Smooth muscle cell (in vitro differentiated cells): Measurements from ENCODE around the gene CEP162. TPM values are rescaled to one million over a fixed set of nuclear protein-coding genes. Genes with fewer than 3 reads are reported as not detected.

ENCODE experiments used
- DNase-seq: peaks from one replicate; lab custom pipeline; 2025; ENCODE audit not compliant: unreplicated experiment; lab: John Stamatoyannopoulos, UW
- H2AFZ ChIP-seq: fragments of 200-600 bp; sonication (generic); 2 replicates; pipeline ENCODE4 v1.6.0; 2016; ENCODE audit warnings: antibody characterized with exemption, low read depth, mild to moderate bottlenecking
- H3F3A ChIP-seq: fragments of 200-600 bp; sonication (generic); 2 replicates; pipeline ENCODE4 v1.6.0; 2017; ENCODE audit warnings: antibody characterized with exemption, low read depth
- H3K27ac ChIP-seq: fragments of 200-600 bp; sonication (generic); 2 replicates; pipeline ENCODE4 v1.5.1; 2016; ENCODE audit warnings: low read depth, mild to moderate bottlenecking
- H3K27me3 ChIP-seq: fragments of 200-600 bp; sonication (generic); 2 replicates; pipeline ENCODE4 v1.6.1; 2016; ENCODE audit warnings: low read depth, mild to moderate bottlenecking
- H3K36me3 ChIP-seq: fragments of 200-600 bp; sonication (generic); 2 replicates; pipeline ENCODE4 v1.5.1; 2016; ENCODE audit warnings: low read depth
- H3K4me1 ChIP-seq: fragments of 200-600 bp; sonication (generic); 2 replicates; pipeline ENCODE4 v1.5.1; 2016; ENCODE audit warnings: low read depth
- H3K4me2 ChIP-seq: fragments of 200-600 bp; sonication (generic); 2 replicates; pipeline ENCODE4 v1.6.0; 2016; ENCODE audit warnings: mild to moderate bottlenecking
- H3K4me3 ChIP-seq: fragments of 200-600 bp; sonication (generic); 2 replicates; pipeline ENCODE4 v1.5.1; 2016; ENCODE audit warnings: mild to moderate bottlenecking
- H3K79me2 ChIP-seq: fragments of 200-600 bp; sonication (generic); 2 replicates; pipeline ENCODE4 v1.6.0; 2016; ENCODE audit warnings: low read depth, mild to moderate bottlenecking
- H3K9ac ChIP-seq: fragments of 200-600 bp; sonication (generic); 2 replicates; pipeline ENCODE4 v1.6.0; 2016; ENCODE audit warnings: low read depth
- H3K9me3 ChIP-seq: fragments of 200-600 bp; sonication (generic); replicated peaks from 2 replicates; pipeline ENCODE4 v1.5.1; 2016; ENCODE audit warnings: low read depth
- H4K20me1 ChIP-seq: fragments of 200-600 bp; sonication (generic); 2 replicates; pipeline ENCODE4 v1.6.0; 2016; ENCODE audit warnings: low read depth
- WGBS: methylation state at CpG from one replicate; pipeline ENCODE4 v1.1.7; 2016; ENCODE audit warnings: low lambda C conversion rate; 5-methylcytosine and 5-hydroxymethylcytosine counted together
- polyA plus RNA-seq: library from polyadenylated mRNA; unstranded; fragments of >200 nt; fragmentation: Nextera tagmentation; extraction: Ambion mirVana; gene quantifications from 2 replicates; pipeline ENCODE4 v1.2.1, GENCODE V29; 2016
- total RNA-seq: library from RNA; depleted of rRNA; stranded (reverse); fragments of >200 nt; gene quantifications from 2 replicates; pipeline ENCODE4 v1.2.3, GENCODE V29; 2014
- TF ChIP-seq, protein P1 (sequence below): fragments of 200-600 bp; sonication (generic); IDR thresholded peaks from 2 replicates; pipeline ENCODE4 v1.5.1; 2017; ENCODE audit warnings: borderline replicate concordance, mild to moderate bottlenecking, antibody characterized with exemption; ENCODE audit not compliant: insufficient read depth, poor library complexity, severe bottlenecking

The CEP162 gene
- total and polyA plus RNA-seq, 2 experiments from 2014 or later, result 4.1 to 8.0 TPM

DNA sequence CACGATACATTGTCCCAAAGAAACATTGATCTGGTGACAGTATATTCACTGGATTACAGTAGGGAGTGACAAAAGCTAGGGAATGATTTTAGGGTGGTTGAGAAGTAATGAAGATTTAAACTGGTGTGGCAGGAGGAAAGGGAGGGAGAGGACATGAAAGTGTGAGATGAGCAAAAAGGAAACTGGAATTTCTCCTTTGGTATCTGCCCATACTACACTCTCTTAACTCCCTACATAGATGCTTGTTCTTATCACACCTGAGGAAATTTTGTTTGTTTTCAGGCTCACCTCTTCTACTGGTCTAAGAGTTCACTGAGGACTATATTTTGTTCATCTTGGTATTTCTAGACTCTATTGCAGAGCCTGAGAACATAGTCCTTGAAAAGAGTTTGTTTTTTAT, 44.9 kb upstream of the CEP162 start:
- H2AFZ ChIP-seq, result no peak overlapping the region
- no peak for DNase-seq
- no peaks in the 10 kb centered on the region for H3K79me2 ChIP-seq
- H3K27ac ChIP-seq, result no peak overlapping the region
- H3K4me3 ChIP-seq, result no peak overlapping the region
- H4K20me1 ChIP-seq, result no peaks in the 10 kb centered on the region
- 90% methylated on average over 1 of the region's 1 CpG for WGBS
- H3F3A ChIP-seq, result no peaks in the 10 kb centered on the region
- no peaks in the 10 kb centered on the region for H3K9me3 ChIP-seq
- TF ChIP-seq, protein P1, sequence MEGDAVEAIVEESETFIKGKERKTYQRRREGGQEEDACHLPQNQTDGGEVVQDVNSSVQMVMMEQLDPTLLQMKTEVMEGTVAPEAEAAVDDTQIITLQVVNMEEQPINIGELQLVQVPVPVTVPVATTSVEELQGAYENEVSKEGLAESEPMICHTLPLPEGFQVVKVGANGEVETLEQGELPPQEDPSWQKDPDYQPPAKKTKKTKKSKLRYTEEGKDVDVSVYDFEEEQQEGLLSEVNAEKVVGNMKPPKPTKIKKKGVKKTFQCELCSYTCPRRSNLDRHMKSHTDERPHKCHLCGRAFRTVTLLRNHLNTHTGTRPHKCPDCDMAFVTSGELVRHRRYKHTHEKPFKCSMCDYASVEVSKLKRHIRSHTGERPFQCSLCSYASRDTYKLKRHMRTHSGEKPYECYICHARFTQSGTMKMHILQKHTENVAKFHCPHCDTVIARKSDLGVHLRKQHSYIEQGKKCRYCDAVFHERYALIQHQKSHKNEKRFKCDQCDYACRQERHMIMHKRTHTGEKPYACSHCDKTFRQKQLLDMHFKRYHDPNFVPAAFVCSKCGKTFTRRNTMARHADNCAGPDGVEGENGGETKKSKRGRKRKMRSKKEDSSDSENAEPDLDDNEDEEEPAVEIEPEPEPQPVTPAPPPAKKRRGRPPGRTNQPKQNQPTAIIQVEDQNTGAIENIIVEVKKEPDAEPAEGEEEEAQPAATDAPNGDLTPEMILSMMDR, result no peak
- no peak overlapping the region for H3K4me2 ChIP-seq
- no peaks in the 10 kb centered on the region for H3K27me3 ChIP-seq
- no peak overlapping the region for H3K9ac ChIP-seq
- H3K36me3 ChIP-seq, result no peaks in the 10 kb centered on the region
- H3K4me1 ChIP-seq, result no peaks in the 10 kb centered on the region

DNA sequence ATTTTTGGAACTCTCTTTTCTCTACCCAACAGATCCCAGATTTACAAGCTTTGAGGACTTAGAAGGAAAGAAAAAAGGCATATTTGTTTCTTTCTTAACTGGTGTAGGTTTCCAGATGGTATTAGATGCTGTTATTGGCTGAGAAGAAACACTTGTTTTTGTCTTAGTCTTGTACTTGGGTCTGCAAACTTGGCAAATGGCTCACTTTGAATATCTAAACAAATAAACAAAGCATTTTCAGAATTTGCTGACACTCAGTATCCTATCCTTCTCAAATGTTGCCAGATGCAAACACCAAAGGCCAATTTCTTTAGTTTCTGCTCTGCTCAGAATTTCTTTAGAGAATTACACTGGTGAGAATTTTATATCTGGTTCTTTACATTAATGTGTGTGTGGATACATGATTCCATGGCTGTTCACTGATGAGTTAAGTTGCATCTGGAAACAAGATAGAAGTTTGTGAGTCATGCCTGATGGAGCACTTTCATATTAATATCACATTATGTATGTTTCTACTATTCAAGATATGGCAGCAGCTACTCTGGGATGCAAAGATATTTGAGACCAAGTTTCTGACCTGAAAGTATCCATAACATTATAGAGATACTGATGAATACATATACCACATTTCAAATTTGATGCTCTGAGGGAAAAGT, 43.7 kb upstream of the CEP162 start:
- H3K36me3 ChIP-seq, result no peaks in the 10 kb centered on the region
- no peak overlapping the region for H2AFZ ChIP-seq
- no peaks in the 10 kb centered on the region for H3K9me3 ChIP-seq
- no peaks in the 10 kb centered on the region for H3K79me2 ChIP-seq
- no peak for DNase-seq
- H3K27ac ChIP-seq, result no peak overlapping the region
- H3K4me3 ChIP-seq, result no peak overlapping the region
- no peak overlapping the region for H3K9ac ChIP-seq
- H3K4me2 ChIP-seq, result no peak overlapping the region
- H3F3A ChIP-seq, result no peaks in the 10 kb centered on the region
- TF ChIP-seq, protein P1, result no peak
- H3K27me3 ChIP-seq, result no peaks in the 10 kb centered on the region
- no peaks in the 10 kb centered on the region for H4K20me1 ChIP-seq
- no peaks in the 10 kb centered on the region for H3K4me1 ChIP-seq

DNA sequence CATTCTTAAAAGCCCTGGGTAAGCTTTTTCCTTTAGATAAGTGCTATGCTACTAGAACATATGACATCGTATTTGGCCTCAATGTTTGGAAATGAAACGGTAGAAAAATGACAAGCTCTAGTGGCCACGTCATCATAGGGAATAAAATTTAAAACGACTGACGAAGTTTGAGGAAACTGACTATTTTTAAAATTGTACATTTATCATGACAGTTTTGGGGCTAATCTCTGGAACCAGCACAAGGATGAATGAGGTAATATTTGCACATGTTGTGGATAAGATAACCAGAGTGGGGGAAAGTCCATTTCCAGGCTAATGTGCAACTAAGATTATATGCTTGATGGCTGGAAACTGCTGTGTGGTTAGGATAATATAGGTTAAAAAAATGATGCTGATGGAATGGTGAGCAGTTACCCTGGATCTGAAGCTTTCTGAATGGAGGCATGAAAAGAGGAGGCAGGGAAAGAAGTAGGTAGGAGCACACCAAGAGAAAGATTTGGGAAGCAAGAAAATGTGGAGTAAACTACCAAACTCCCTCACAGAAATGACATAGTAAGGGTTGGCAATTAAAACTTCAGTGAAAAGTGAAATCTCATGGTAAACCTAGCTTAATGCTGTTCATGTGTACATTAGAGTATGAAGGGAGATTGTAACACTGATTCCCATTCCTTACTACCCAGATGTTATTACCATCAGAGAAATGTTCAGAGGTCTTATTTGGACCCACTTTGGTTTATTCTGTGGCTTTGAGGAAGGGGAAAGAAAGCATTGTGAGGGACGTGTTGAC, 42.7 kb upstream of the CEP162 start:
- Histone ChIP-seq H3K9ac (no peak overlapping the region), H3K4me2 (no peak overlapping the region), H4K20me1 (no peaks in the 10 kb centered on the region), H3K4me1 (no peaks in the 10 kb centered on the region), H3K9me3 (no peaks in the 10 kb centered on the region), H3F3A (no peaks in the 10 kb centered on the region), H3K4me3 (peak overlapping the region; percentile 26), H3K36me3 (no peaks in the 10 kb centered on the region), H3K27ac (no peak overlapping the region), H3K79me2 (no peaks in the 10 kb centered on the region), H3K27me3 (no peaks in the 10 kb centered on the region), H2AFZ (peak overlapping the region; percentile 24)
- DNase-seq, result no peak
- WGBS, result 66% methylated on average over 6 of the region's 6 CpGs
- TF ChIP-seq, protein P1, result no peak
